ENCODE measurements around the gene DNAJC5.

DNA sequence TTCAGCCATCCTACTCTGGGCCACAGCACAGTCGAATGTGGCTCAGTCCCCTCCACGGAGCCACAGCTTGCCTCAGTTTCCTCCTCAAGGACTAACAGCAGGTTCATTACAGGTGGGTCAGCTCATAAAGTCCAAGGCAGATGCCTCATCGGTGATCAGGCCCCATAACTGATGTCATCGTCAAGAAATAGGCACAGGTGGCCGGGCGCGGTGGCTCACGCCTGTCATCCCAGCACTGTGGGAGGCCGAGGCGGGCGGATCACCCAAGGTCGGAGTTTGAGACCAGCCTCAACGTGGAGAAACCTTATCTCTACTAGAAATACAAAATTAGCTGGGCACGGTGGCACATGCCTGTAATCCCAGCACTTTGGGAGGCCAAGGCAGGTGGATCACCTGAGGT is 57.8 kb downstream of the DNAJC5 start:
- TF ChIP-seq, protein P1, sequence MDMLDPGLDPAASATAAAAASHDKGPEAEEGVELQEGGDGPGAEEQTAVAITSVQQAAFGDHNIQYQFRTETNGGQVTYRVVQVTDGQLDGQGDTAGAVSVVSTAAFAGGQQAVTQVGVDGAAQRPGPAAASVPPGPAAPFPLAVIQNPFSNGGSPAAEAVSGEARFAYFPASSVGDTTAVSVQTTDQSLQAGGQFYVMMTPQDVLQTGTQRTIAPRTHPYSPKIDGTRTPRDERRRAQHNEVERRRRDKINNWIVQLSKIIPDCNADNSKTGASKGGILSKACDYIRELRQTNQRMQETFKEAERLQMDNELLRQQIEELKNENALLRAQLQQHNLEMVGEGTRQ (CRISPR knock-in tag; IDR thresholded peaks at IDR 0.05): no peak
- TF ChIP-seq MAX (CRISPR knock-in tag; IDR thresholded peaks at IDR 0.05) (no peak), FOXP1 (CRISPR knock-in tag; IDR thresholded peaks at IDR 0.05; ENCODE audit: borderline replicate concordance) (no peak), CREB1 (CRISPR knock-in tag; IDR thresholded peaks at IDR 0.05) (no peak)
- TF ChIP-seq, protein P2, sequence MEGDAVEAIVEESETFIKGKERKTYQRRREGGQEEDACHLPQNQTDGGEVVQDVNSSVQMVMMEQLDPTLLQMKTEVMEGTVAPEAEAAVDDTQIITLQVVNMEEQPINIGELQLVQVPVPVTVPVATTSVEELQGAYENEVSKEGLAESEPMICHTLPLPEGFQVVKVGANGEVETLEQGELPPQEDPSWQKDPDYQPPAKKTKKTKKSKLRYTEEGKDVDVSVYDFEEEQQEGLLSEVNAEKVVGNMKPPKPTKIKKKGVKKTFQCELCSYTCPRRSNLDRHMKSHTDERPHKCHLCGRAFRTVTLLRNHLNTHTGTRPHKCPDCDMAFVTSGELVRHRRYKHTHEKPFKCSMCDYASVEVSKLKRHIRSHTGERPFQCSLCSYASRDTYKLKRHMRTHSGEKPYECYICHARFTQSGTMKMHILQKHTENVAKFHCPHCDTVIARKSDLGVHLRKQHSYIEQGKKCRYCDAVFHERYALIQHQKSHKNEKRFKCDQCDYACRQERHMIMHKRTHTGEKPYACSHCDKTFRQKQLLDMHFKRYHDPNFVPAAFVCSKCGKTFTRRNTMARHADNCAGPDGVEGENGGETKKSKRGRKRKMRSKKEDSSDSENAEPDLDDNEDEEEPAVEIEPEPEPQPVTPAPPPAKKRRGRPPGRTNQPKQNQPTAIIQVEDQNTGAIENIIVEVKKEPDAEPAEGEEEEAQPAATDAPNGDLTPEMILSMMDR (IDR thresholded peaks at IDR 0.05): no peak
